ENCODE measurements around the gene EXO5. TPM values are rescaled to one million over a fixed set of nuclear protein-coding genes. Genes with fewer than 3 reads are reported as not detected.

Gene EXO5
- 7.9 and 14.1 TPM in 2 replicates for polyA plus RNA-seq
- 12.2 and 13.3 TPM in 2 replicates for polyA minus RNA-seq

GRCh38 chr1:40508375-40509341 lies at the start of gene EXO5:
Gene EXO5 (plus strand): TSS chr1:40508767. CDS start chr1:40514545, 5,778 bp downstream.
- peak within 1 kb of the TSS; percentile 61 for H3K9ac ChIP-seq (ENCODE audit: low read length)
- no peaks in the 10 kb centered on the region for H3K79me2 ChIP-seq (replicated peaks; ENCODE audit: insufficient read depth, low read length)
- H3K9me3 ChIP-seq (ENCODE audit: low read length): no peaks in the 10 kb centered on the region
- H2AFZ ChIP-seq (ENCODE audit: low read depth, low read length): peak within 1 kb of the TSS; percentile 59
- H3K4me3 ChIP-seq (ENCODE audit: low read length): peak within 1 kb of the TSS; percentile 73
- no peak for TF ChIP-seq SMC3 (conservative IDR thresholded peaks at IDR 0.05; ENCODE audit: poor library complexity)
- peak; percentile 24 for TF ChIP-seq MXI1 (conservative IDR thresholded peaks at IDR 0.05; ENCODE audit: poor library complexity, severe bottlenecking)
- TF ChIP-seq POLR2AphosphoS5 (IDR thresholded peaks at IDR 0.05): peak; percentile 10
- H3K36me3 ChIP-seq (ENCODE audit: insufficient read depth, low read length): no peaks in the 10 kb centered on the region
- no peaks in the 10 kb centered on the region for H3K9me2 ChIP-seq (ENCODE audit: insufficient read depth, low read length)
- H3K27me3 ChIP-seq (ENCODE audit: insufficient read depth, low read depth, low read length): peaks cover 3% of the 10 kb centered on the region
- H4K20me1 ChIP-seq (ENCODE audit: insufficient read depth): no peaks in the 10 kb centered on the region
- peak within 1 kb of the TSS; percentile 42 for H3K4me2 ChIP-seq (ENCODE audit: low read length)
- no peak within 1 kb of the TSS for H3K27ac ChIP-seq (ENCODE audit: low read length)
- H3F3A ChIP-seq (ENCODE audit: insufficient read depth, low read length, poor library complexity, severe bottlenecking): no peaks in the 10 kb centered on the region

GRCh38 chr1:40462956-40463590 lies 45.5 kb upstream of the EXO5 start:
- H3F3A ChIP-seq (ENCODE audit: insufficient read depth, low read length, poor library complexity, severe bottlenecking): no peaks in the 10 kb centered on the region
- H3K27me3 ChIP-seq (ENCODE audit: insufficient read depth, low read depth, low read length): no peaks in the 10 kb centered on the region
- H3K36me3 ChIP-seq (ENCODE audit: insufficient read depth, low read length): peaks cover 84% of the 10 kb centered on the region
- no peak overlapping the region for H2AFZ ChIP-seq (ENCODE audit: low read depth, low read length)
- H3K79me2 ChIP-seq (replicated peaks; ENCODE audit: insufficient read depth, low read length): no peaks in the 10 kb centered on the region
- H3K4me3 ChIP-seq (ENCODE audit: low read length): no peak overlapping the region
- no peaks in the 10 kb centered on the region for H4K20me1 ChIP-seq (ENCODE audit: insufficient read depth)
- no peak overlapping the region for H3K27ac ChIP-seq (ENCODE audit: low read length)
- H3K9me2 ChIP-seq (ENCODE audit: insufficient read depth, low read length): no peaks in the 10 kb centered on the region
- TF ChIP-seq CTCF (IDR thresholded peaks at IDR 0.05; ENCODE audit: poor library complexity, severe bottlenecking) (no peak), EZH2 (IDR thresholded peaks at IDR 0.05; ENCODE audit: borderline replicate concordance, insufficient read depth, low read length, poor library complexity, severe bottlenecking) (no peak), RAD21 (conservative IDR thresholded peaks at IDR 0.05) (no peak), SMC3 (conservative IDR thresholded peaks at IDR 0.05; ENCODE audit: poor library complexity) (no peak), TAF1 (IDR thresholded peaks at IDR 0.05; ENCODE audit: low read depth) (no peak), EP300 (conservative IDR thresholded peaks at IDR 0.05; ENCODE audit: poor library complexity, severe bottlenecking) (no peak), MXI1 (conservative IDR thresholded peaks at IDR 0.05; ENCODE audit: poor library complexity, severe bottlenecking) (no peak), REST (IDR thresholded peaks at IDR 0.05; ENCODE audit: borderline replicate concordance) (no peak), POLR2AphosphoS5 (IDR thresholded peaks at IDR 0.05) (no peak)
- H3K9me3 ChIP-seq (ENCODE audit: low read length): peaks cover 83% of the 10 kb centered on the region
- H3K9ac ChIP-seq (ENCODE audit: low read length): no peak overlapping the region
- H3K4me2 ChIP-seq (ENCODE audit: low read length): no peak overlapping the region

Measured in neural cell (in vitro differentiated cells).